ENCODE data around the gene CLN3. TPM values are rescaled to one million over a fixed set of nuclear protein-coding genes. Genes with fewer than 3 reads are reported as not detected.

Gene CLN3
- 16.2 and 18.4 TPM in 2 replicates for total RNA-seq

GRCh38 chr16:28491970-28492474, at the start of gene CLN3:
CLN3 (minus strand) TSS chr16:28492074; CDS start chr16:28491759, 315 bp downstream.

GRCh38 chr16:28538733-28539596, 47.1 kb upstream of the CLN3 start, which contains the start of gene NUPR1:
NUPR1 (minus strand) TSS chr16:28538974; CDS start chr16:28538907, 67 bp downstream.

GRCh38 chr16:28494121-28494851, 2.4 kb upstream of the CLN3 start, which contains the start of gene APOBR:
APOBR (plus strand) TSS chr16:28494643; CDS start chr16:28494682, 39 bp downstream.

Other genes with a start within 250 kb of the CLN3 start
- gene SBK1, start 199.5 kb downstream of the CLN3 start, total RNA-seq: under 0.01 TPM in 2 replicates
- gene NPIPB6, start 128.6 kb downstream of the CLN3 start, total RNA-seq: 0.43 TPM in 1 of 2 replicates, not detected in the other
- gene EIF3CL, start 88.2 kb downstream of the CLN3 start, total RNA-seq: 96.3 and 103 TPM in 2 replicates
- gene NPIPB7, start 19.7 kb downstream of the CLN3 start, total RNA-seq: not detected in 2 replicates
- under 0.01 TPM in 2 replicates for gene APOBR, start 2.6 kb upstream of the CLN3 start, total RNA-seq
- not detected in 2 replicates for gene IL27, start 14.8 kb upstream of the CLN3 start, total RNA-seq
- 4.0 and 5.3 TPM in 2 replicates for gene NUPR1, start 46.9 kb upstream of the CLN3 start, total RNA-seq
- gene SGF29, start 61.8 kb upstream of the CLN3 start, total RNA-seq: 8.9 and 9.1 TPM in 2 replicates
- not detected in 2 replicates for gene SULT1A2, start 105.0 kb upstream of the CLN3 start, total RNA-seq
- 0.87 and 3.2 TPM in 2 replicates for gene SULT1A1, start 118.0 kb upstream of the CLN3 start, total RNA-seq
- 0.22 and 0.34 TPM in 2 replicates for gene NPIPB8, start 146.0 kb upstream of the CLN3 start, total RNA-seq
- 197 and 204 TPM in 2 replicates for gene EIF3C, start 219.4 kb upstream of the CLN3 start, total RNA-seq